Activated T-cell treated with anti-CD3 and anti-CD28 coated beads for 48 hours (primary cell): Measurements from ENCODE around the gene LY6G6C.
"Not testable (repeated sequence)": the region's sequence is repeated elsewhere in the genome, so short reads cannot be mapped to it uniquely, and the experiment has no call there.

ENCODE experiments used
- DNase-seq: peaks from one replicate; pipeline ENCODE4 v3.0.0-alpha.2; 2020; ENCODE audit warnings: low read depth

Gene LY6G6C

DNA sequence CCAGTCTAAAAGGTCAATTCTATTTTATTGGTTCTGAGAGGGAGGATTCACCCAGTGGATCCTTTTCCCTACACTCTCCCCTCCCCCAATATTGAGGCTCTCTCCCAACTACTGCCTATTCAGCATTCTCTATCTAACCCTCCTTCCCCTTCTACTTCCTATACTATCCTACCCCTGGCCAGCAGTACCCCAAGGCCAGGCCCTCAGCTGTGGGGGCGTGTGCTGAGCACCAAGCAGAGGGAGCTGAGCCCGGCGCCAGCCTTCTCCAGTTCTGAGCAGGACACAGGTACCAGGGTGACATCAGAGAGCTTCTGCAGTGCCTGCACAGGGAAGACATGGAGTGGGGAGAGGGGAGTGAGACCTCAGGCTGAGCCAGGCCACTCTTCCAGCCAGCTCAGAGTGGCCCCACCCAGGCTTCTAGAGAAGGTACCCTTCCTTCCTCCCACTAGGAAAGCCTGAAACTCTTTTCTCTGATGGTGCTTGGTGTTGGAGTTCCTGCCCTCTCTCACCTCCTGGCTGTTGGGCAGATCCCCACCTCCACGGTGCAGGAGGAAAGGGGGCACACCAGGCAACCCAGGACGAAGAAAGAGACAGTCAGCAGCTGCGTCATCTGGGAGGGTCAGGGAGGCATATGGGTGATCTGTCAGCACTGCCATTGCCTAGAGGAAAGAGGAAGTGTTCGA, 5.6 kb upstream of the LY6G6C start:
- no peak for DNase-seq

DNA sequence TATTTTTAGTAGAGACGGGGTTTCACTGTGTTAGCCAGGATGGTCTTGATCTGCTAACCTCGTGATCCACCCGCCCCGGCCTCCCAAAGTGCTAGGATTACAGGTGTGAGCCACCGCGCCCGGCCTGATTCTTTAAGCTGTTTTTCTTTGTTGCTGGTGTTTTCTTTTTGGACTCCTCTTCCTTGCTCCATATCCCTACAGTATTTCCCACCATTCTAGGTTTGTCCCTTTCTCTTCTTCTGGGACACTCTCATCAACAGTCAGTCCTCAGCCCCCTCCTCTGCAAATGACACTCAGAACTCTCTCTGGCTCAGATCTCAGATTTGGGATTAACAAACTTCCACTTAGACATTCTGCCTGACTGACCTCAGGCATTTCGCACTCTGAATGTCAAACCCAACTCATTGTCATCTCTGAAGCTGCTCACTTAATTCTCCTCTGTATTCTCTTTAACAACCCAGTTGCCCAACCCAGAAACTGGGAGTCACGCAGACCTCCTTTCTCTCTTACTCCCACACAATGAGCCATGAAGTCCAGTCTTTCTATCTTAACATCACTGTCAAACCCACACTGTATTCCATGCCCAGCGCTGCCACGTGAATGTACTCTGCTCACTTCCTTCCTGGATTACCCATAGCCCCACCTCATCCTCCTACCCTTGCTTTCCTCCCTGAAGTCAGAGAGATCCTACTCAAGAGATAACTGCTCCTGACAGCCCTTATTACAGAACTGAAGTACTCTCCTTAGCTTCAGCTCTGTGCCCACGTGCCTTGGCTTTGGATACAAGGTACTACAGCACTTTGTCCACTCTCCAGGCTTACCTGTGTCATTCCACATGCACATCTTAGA, 4.2 kb upstream of the LY6G6C start:
- no peak for DNase-seq

DNA sequence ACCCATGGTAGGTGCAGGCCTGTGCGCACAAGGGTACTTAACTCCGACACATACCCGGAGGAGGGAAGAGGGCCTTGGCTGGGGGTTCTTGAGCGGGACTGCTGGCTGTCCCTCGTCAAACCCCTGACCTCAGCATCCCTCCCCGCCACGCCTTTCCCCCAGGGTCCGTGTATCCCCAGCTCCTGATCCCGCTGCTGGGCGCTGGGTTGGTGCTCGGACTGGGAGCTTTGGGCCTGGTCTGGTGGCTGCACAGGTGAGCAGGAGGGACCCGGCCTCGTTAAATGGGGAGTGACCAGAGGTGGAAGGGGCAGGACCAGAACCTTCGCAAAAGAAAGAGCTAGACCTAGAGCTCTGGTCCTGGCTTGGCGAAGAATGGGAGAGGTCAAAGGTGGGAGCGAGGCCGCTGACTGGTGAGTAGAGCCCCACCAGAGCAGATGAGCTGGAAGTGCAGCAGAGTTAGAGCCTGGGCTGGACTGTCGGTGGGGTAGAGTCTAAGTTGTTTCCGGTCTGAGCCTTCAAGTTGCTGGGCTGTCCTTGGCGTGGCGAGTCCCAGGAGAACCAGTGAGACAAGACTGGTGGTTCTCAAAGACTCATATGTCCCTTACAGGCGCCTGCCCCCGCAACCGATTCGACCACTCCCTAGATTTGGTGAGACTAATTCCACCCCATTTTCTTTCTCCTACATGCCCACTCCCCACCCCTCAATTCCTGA, 2.6 kb upstream of the LY6G6C start:
- no peak for DNase-seq

DNA sequence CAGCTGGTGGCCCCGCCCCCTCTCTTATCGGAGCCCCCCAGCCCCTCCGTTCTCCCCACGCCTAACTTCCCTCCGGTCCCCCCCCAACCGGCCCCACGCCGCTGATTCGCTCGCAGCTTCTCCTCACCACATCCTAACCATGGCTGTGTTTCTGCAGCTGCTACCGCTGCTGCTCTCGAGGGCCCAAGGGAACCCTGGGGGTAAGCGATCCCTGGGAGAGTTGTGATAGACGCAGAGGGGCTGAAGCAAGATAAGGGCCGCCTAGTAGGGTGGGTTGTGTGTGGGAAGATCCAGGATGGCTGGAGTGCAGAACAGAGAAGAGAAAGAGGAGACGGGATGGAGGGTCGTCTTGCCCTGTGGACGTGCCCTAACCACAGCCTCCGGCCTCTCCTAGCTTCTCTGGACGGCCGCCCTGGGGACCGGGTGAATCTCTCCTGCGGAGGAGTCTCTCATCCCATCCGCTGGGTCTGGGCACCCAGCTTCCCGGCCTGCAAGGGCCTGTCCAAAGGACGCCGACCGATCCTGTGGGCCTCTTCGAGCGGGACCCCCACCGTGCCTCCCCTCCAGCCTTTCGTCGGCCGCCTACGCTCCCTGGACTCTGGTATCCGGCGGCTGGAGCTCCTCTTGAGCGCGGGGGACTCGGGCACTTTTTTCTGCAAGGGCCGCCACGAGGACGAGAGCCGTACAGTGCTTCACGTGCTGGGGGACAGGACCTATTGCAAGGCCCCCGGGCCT, 1.9 kb upstream of the LY6G6C start, which contains the start of gene MPIG6B:
Gene MPIG6B (plus strand): TSS at position 129 of the 735 bp plus-strand sequence. CDS start 11 bp downstream, at position 140.
- DNase-seq: no peak

DNA sequence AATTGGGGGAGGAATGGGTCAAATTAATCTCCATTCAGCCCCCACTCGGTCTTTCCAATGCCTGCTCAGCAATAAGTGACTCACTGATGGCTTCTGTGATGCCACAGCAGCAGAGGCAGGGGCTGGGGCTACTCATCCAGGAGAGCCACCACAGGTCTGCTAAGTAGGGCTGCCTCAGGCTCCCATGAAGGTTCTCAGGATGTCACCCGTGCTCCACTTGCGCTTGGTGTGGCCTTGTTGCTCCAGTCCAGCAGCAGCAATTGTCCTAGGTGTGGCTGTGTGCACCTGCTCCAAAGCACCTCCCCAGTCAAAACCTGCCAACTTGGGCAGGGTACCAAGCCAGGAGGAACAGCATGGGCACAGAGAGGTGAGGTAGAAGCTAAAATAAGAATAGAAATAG, 627 bp upstream of the LY6G6C start:
- DNase-seq: no peak

DNA sequence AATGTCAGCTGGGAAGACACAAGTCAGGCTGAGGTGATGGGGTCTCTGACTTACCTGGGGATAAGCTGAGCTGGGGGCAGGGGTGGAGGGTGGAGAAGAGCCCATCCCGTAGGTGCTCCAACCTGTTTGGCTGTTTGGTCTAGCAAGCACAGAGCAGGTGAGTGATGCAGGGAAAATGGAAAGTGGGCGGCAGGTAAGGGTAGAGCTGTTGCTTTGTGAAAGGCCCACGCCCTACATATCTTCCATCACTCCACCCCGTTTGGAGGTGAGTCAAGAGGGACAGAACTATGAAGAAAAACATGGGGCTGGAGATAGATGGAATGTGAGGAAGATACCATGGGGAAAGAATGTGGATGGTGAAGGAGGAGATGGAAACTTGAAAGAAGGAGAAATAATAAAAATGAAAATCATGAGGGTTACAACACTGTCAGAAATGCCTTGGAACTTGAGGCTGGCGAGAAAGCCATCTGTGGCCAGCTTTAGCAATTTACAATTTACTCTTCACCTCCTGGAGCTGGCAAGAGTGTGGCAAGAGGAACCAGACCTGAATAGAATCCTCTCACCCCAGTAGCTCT, 1.3 kb downstream of the LY6G6C start:
- no peak for DNase-seq

DNA sequence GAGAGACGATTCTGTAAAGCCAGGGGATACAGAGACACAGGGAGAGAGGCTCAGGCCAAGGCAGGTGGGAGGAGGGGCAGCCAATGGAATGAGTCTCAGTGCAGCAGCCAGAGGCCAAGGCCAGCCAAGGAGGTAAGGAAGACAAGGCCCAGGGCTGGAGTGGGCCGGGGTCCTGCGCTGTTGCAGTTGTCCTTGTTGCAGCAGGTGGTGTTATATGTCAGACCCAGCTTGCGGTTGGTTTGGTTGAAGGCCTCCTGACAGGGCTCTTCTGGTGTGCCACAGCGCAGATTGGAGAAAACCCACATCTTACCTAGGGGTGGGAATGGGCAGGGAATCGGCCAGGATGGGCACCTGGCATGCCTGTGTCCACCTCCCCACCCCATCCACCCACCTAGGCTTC, 2.5 kb downstream of the LY6G6C start:
- no peak for DNase-seq

DNA sequence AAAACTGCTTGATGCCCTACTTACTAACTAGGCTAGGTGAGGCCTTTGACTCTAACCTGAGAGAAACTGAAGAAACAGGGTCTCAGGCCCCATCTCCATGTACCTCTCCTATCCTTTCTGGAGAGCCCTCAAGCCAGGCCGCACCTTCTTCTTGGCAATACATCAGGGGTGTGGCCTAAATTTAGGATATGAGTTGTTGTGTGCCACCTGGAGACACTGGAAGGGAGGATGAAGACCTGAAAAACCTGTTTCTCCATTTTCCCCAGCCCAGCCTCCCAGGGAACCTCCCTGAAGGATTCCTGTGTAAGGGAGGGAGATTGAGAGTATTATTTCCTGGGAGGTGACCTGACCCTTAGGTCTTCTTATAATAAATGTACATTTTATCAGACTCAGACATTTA, 3.3 kb downstream of the LY6G6C start:
- DNase-seq: no peak

DNA sequence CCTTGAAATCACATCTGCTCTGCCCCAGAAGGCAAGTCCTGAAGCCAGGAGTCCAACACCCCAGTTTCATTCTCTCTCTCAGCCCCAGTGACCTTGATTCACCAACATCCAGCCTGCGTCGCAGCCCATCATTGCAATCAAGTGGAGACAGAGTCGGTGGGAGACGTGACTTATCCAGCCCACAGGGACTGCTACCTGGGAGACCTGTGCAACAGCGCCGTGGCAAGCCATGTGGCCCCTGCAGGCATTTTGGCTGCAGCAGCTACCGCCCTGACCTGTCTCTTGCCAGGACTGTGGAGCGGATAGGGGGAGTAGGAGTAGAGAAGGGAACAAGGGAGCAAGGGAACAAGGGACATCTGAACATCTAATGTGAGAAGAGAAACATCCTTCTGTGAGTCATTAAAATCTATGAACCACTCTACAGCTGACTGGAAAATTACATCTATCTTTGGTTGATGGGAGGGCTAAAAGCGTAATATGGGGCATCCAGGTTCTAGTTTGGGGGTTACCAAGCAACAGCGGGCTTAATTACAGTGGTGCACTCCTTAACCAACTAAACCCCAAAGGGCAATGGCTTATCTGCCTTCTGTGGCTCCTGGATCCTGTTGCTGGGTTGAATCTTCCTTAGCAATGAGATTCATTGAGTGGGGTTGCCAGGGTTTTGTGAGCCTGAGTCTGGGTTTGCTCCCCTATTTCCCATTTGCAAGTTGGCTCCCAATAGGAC, 3.9 kb downstream of the LY6G6C start:
- no peak for DNase-seq

DNA sequence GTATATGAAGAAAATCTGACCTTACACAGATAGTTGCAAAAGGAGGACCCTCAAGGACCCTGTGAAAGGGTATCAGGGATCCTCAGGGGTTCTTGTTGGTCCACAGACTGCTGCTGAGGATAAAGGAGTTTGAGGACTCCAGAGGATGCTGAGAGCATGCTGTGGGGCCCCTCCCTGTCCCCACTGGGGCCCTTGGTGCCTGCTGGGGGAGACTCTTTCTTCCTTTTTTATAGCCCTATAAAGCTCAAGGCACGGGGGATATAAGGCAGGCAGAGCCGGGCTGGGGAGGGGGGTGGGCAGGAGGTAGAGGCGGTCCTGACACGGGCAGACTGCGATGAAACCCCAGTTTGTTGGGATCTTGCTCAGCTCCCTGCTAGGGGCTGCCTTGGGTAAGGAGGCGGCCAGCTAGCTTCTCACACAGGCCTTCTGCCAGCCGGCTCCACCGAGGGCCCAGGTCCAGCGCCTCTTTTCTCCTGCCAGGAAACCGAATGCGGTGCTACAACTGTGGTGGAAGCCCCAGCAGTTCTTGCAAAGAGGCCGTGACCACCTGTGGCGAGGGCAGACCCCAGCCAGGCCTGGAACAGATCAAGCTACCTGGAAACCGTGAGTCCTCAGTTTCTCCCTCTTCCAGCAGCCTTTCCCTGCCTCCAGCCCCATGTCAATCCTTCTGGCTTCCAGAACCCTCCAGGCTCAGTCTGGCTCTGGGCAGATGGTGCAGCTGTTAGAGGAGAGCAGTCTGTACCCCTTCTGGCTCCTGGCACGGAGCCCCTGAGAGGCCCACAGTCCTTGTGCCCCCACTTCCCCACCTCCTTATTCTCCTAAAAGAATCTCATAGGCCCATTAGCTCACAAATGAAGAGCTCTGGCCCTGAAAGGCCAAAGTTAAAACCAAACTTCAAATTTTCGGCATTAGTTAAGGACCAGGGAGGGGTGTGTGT, 6.3 kb downstream of the LY6G6C start, which contains the start of gene LY6G6D:
Gene LY6G6D (plus strand): TSS at position 327 of the 937 bp plus-strand sequence. CDS start 8 bp downstream, at position 335.
- DNase-seq: no peak

DNA sequence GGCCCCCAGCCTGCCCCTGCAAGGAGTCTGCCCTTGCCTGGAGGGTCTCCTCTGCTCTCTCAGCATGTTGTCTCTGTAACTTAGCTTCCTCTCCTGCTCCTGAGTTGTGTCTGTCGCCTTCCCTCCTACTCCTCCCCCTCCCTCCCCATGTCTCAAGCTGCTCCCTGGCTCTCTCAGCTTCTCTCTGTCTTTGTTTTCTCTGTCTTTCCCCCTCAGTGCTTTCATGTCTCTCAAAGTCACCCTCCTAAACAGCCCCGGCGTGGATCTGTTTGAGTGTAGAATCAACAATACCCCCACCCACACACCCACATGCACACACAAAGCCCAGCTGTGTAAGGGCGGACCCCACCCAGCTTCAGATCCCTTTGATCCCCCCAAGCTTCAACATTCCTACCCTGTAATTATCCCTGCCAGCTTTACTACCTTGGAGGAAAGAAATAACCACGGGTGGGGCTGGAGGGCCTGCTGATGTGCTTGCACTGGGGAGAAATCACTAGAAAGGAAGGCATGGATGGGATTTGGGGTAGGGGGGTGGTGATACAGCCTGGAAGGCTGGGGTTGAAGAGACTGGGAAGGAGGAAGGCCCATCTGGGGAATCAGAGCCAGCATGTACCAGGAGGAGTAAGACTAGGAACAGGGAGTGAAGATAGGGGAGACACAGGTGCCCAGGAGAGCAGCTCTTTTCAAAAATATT, 7.4 kb downstream of the LY6G6C start:
- DNase-seq: no peak

DNA sequence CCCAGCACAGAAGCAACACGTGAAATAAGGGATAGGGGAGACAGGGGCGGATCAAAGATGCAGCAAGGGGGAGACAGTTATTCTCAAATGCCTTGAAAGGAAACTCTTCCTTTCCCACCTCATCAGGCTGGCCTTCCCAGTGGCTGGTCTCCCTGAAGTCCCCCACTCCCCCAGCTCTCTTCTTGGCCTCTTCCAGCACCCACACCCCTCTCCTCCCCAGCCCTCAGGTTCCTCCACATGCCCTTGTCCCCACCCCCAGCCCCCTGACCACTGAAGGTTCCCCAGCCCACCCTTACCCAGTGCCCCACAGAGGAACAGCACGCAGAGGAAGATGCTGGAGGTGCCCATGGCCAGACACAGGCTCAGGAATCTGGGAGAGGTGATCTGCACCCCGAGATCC, 8.1 kb downstream of the LY6G6C start:
- DNase-seq: no peak

DNA sequence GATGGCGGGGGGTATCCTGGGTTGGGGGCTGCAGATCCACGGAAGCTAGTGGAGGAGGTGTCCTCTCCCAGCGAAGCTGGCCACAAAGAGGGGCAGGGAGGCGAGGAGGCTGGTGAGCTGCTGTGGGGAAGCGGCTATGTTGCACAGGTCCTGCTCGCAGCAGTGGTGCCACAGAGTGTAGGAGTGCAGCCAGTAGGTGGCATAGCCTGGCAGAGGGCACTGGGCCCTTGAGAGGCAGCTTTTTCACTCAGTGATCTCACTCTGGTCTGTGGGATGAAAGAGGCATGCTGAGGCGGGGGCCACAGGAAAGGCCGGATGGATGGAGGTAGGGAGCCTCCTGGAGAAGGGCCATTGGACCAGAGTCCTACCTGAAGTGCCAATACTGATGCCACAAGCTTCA, 9.2 kb downstream of the LY6G6C start:
- no peak for DNase-seq

DNA sequence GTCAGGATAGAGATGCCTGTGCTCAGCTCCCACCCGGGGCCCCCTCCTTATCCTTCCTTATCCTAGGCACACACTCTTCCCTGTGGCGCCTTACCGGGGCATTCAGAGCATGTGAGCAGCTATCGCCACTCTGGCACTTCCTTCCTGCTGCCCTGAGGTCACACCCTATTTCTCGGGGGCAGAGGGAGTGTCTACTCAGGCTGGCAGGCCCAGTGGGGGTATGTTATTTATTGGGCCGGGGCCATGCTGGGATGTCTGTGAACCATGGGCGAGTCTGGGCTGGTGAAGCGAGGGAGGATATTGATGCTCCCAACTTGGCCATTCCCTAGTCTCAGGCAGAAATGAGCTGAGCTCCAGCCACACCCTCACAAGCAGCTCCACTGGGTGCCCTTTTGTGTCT, 10.3 kb downstream of the LY6G6C start:
- DNase-seq: no peak

DNA sequence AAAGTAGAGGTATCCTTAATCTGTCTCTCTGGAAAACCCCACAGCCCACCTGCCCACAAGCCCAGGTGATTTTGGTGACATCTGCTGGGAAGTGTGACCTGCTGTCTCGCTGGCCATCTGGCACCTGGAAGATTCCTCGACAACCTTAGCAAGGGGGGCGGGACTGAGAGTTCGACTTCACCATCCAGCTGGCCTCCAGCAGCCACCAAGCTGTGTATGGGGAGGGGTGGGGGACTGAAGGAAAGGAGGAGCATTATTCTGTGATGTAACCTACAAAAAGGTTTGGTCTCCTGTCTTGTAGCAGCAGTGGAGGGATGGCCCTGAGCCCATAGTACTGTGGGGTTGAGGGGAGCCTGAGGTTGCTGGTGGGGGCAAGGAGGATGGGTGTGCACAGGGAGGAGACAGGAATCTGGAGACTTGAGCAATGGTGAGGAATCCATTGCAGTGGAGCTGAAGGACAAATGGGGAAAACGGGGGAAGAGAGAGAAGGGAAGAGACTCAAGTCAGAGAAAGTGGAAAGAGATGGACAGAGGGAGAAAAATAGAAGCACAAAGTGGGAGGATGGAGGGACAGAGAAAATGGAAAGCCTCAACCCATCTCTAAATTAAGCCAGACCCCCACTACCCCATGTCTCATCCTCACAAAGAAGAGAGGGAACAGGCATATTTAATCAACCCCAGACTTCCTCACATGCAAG, 10.9 kb downstream of the LY6G6C start:
- no peak for DNase-seq

DNA sequence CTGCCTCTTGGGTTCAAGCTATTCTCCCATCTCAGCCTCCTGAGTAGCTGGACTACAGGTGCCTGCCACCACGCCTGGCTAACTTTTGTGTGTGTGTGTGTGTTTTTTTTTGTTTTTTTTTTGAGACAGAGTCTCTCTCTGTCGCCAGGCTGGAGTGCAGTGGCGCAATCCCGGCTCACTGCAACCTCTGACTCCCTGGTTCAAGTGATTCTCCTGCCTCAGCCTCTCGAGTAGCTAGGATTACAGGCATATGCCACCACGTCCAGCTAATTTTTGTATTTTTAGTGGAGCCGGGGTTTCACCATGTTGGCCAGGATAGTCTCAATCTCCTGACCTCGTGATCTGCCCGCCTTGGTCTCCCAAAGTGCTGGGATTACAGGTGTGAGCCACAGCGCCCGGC, 12.4 kb downstream of the LY6G6C start:
- not testable (repeated sequence) for DNase-seq

DNA sequence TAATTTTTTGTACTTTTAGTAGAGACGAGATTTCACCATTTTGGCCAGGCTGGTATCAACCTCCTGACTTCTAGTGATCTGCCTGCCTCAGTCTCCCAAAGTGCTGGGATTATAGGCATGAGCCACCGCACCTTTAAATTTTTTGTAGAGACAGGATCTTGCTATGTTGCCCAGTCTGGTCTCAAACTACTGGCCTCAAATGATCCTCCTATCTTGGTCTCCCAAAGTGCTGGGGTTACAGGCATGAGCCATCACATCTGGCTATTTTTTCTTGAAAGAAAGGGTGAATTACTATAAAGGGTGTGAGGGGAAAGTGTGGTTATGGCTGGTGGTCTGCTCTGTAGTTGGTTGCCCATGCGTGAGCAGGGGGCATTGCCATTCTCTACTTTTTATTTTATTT, 13.3 kb downstream of the LY6G6C start:
- no peak for DNase-seq

DNA sequence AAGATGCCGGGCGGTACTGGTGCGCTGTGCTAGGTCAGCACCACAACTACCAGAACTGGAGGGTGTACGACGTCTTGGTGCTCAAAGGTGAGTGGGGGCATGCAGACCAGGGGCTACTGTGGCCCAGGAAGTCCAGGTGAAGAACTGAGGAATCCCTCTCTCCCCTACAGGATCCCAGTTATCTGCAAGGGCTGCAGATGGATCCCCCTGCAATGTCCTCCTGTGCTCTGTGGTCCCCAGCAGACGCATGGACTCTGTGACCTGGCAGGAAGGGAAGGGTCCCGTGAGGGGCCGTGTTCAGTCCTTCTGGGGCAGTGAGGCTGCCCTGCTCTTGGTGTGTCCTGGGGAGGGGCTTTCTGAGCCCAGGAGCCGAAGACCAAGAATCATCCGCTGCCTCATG, 13.8 kb downstream of the LY6G6C start:
- no peak for DNase-seq

DNA sequence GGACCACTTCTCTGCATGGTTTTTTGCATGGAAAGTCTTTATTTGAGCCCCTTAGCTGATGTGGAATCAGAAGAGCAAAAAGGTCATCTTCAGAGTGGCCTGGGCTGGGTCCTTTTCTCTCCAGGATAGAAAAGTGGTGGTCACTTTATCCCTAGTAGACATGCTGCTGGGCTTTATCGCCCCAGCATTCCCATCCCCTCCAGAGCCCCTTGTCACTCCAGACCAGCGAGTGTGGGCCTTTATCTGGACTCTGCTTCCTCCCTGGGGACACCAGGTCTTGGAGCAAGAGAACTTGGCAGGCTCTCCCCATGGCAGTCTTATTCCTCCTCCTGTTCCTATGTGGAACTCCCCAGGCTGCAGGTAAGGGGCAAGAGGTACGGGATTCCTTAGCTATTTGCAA, 14.9 kb downstream of the LY6G6C start, which contains the start of gene LY6G6F:
Gene LY6G6F (plus strand): TSS at position 268 of the 400 bp plus-strand sequence. CDS start 41 bp downstream, at position 309.
- DNase-seq: no peak
